ENCODE results near the gene INVS.

DNA sequence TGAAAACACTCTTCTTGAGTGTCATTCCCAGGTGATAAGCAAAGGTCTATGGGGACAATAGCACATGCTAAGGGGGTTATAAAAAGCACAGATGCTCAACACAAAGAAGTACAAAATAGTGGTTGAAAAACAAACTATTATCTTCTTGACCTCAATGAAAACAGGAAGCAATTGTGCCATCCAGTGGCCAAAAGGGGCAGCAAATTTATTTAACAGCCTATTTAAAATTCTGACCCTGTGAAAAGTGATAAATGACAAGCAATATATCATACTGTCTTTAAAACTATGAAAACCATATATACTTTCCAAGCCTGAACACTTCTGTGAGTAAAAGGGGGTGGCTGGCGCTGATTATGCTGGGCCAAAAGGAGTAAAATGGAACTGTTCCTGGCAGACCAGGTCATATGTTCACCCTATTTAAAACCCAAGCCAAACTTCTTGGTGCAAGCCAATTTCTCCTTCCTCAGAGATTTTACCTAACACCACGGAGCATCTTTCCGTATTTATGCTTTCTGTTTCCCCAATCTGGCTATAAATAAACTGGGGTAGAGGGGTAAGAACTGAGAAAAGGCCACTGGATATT, 224.0 kb downstream of the INVS start:
- no peak for TF ChIP-seq POLR2A (IDR thresholded peaks at IDR 0.05)
- TF ChIP-seq, protein P1, sequence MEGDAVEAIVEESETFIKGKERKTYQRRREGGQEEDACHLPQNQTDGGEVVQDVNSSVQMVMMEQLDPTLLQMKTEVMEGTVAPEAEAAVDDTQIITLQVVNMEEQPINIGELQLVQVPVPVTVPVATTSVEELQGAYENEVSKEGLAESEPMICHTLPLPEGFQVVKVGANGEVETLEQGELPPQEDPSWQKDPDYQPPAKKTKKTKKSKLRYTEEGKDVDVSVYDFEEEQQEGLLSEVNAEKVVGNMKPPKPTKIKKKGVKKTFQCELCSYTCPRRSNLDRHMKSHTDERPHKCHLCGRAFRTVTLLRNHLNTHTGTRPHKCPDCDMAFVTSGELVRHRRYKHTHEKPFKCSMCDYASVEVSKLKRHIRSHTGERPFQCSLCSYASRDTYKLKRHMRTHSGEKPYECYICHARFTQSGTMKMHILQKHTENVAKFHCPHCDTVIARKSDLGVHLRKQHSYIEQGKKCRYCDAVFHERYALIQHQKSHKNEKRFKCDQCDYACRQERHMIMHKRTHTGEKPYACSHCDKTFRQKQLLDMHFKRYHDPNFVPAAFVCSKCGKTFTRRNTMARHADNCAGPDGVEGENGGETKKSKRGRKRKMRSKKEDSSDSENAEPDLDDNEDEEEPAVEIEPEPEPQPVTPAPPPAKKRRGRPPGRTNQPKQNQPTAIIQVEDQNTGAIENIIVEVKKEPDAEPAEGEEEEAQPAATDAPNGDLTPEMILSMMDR (IDR thresholded peaks at IDR 0.05): peak; percentile 13 to 69 (median 62)

Measured in prostate gland (tissue), 2 donors.